Measurements from ENCODE around the gene ABCA7. TPM values are rescaled to one million over a fixed set of nuclear protein-coding genes. Genes with fewer than 3 reads are reported as not detected.

Gene ABCA7
- total RNA-seq, 4 donors from 2014 or later, result 6.0 to 20.0 (median 15.0) TPM

GRCh38 chr19:1004803-1005664, 34.9 kb upstream of the ABCA7 start:
- H3K4me3 ChIP-seq, result no peak overlapping the region
- in situ Hi-C loops (cut with MboI; ENCODE audit: low sequenced_read_pairs in 4 of 4), result no loop called here
- H3K9me3 ChIP-seq, result no peaks in the 10 kb centered on the region
- ATAC-seq, result no peak
- no peak overlapping the region for H3K27ac ChIP-seq
- no peak for TF ChIP-seq POLR2A (IDR thresholded peaks at IDR 0.05)
- no peak for TF ChIP-seq CTCF (IDR thresholded peaks at IDR 0.05 in 4 of 5, conservative IDR thresholded peaks at IDR 0.05 in 1 of 5)
- DNase-seq, result no peak
- H3K4me1 ChIP-seq, result no peaks in the 10 kb centered on the region
- intact Hi-C loops (cut with DNase I; ENCODE audit: low total_unique reads), result no loop called here
- H3K27me3 ChIP-seq, result peaks cover 20 to 33% (median 21%) of the 10 kb centered on the region in 3 donors
- peaks cover 0 to 6% of the 10 kb centered on the region in 2 donors for H3K36me3 ChIP-seq

GRCh38 chr19:1006711-1007398, 33.1 kb upstream of the ABCA7 start:
- TF ChIP-seq POLR2A (IDR thresholded peaks at IDR 0.05) (no peak), CTCF (IDR thresholded peaks at IDR 0.05 in 4 of 5, conservative IDR thresholded peaks at IDR 0.05 in 1 of 5) (no peak)
- peaks cover 6 to 18% (median 10%) of the 10 kb centered on the region in 3 donors for H3K27me3 ChIP-seq
- no peak overlapping the region for H3K27ac ChIP-seq
- ATAC-seq, result no peak
- peaks cover 0 to 22% of the 10 kb centered on the region in 2 donors for H3K36me3 ChIP-seq
- in situ Hi-C loops (cut with MboI; ENCODE audit: low sequenced_read_pairs in 4 of 4), result no loop called here
- no peak for DNase-seq
- no peaks in the 10 kb centered on the region for H3K4me1 ChIP-seq
- intact Hi-C loops (cut with DNase I; ENCODE audit: low total_unique reads), result no loop called here
- no peaks in the 10 kb centered on the region for H3K9me3 ChIP-seq
- no peak overlapping the region for H3K4me3 ChIP-seq

DNA sequence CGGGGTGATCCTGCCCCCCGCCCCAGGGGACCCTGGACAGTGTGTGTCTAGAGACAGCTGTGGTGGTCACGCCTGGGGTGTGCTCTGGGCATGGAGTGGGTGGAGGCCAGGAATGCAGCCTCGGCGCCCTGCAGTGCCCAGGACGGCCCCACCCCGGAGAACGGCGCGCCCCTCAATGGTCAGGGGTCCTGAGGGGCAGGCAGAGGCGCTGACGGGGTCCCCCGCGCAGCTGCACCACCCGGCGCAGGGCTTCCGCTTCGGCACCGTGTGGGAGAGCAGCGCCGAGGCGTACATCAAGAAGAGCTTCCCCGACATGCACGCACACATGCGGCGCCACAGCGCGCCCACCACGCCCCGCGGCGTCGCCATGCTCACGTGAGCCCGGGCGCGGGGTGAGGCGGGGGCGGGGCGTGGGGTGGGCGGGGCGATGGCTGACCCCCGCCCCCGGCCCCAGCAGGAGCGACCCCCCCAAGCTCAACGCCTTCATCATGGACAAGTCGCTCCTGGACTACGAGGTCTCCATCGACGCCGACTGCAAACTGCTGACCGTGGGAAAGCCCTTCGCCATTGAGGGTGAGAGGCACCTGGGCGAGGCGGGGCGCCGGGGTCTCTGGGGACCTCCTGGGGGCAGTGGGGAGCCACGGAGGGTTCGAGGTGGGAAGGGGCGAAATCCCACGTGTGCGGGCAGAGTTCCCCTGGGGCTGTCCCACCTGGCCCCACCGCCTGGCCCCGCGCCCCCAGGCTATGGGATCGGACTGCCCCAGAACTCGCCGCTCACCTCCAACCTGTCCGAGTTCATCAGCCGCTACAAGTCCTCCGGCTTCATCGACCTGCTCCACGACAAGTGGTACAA, 32.3 kb upstream of the ABCA7 start:
- Histone ChIP-seq H3K4me1 (no peaks in the 10 kb centered on the region), H3K4me3 (no peak overlapping the region), H3K36me3 (peaks cover 0 to 29% of the 10 kb centered on the region in 2 donors), H3K27me3 (peaks cover 5 to 12% (median 5%) of the 10 kb centered on the region in 3 donors), H3K9me3 (no peaks in the 10 kb centered on the region), H3K27ac (no peak overlapping the region)
- in situ Hi-C loops (cut with MboI; ENCODE audit: low sequenced_read_pairs in 4 of 4) (no loop called here), intact Hi-C loops (cut with DNase I; ENCODE audit: low total_unique reads) (no loop called here)
- ATAC-seq (no peak), DNase-seq (no peak)
- TF ChIP-seq POLR2A (IDR thresholded peaks at IDR 0.05) (no peak), CTCF (IDR thresholded peaks at IDR 0.05 in 4 of 5, conservative IDR thresholded peaks at IDR 0.05 in 1 of 5) (no peak)

DNA sequence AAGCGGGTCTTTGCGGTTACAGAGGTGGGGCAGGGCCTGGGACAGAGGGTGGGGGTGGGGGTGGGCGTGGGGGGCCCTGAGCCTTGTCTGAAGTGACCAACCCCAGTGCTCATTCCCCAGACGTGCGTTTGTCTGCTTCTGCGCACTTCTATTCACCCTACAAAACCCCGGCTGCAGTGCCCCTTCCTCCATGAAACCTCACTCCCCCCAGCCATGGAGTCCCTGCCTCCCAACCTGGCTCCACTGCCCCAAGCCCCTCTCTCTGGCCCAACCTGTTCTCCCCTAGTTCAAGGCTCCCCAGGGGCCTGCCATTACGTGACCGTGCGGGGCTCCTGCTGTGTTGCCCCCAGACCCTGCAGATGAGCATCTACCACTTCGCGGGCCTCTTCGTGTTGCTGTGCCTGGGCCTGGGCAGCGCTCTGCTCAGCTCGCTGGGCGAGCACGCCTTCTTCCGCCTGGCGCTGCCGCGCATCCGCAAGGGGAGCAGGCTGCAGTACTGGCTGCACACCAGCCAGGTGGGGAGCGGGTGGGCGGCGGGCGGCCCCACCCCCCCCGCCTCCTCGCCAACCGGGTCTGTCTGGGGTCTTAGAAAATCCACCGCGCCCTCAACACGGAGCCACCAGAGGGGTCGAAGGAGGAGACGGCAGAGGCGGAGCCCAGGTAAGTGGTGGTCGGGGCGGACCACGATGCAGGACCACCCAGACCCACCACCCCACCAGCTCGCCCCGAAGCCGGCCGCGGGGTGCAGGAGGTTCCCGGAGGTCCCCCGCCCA, 31.5 kb upstream of the ABCA7 start:
- no peak for DNase-seq
- in situ Hi-C loops (cut with MboI; ENCODE audit: low sequenced_read_pairs in 4 of 4), result no loop called here
- ATAC-seq, result no peak

More for the DNA sequence above, 31.5 kb upstream of the ABCA7 start:
- H3K27ac ChIP-seq, result no peak overlapping the region
- no peak for TF ChIP-seq POLR2A (IDR thresholded peaks at IDR 0.05)
- no peak for TF ChIP-seq CTCF (IDR thresholded peaks at IDR 0.05 in 4 of 5, conservative IDR thresholded peaks at IDR 0.05 in 1 of 5)
- H3K36me3 ChIP-seq, result peaks cover 0 to 38% of the 10 kb centered on the region in 2 donors
- intact Hi-C loops (cut with DNase I; ENCODE audit: low total_unique reads), result no loop called here
- no peak overlapping the region for H3K4me3 ChIP-seq
- H3K27me3 ChIP-seq, result peaks cover 0 to 4% (median 0%) of the 10 kb centered on the region in 3 donors
- no peaks in the 10 kb centered on the region for H3K9me3 ChIP-seq
- no peaks in the 10 kb centered on the region for H3K4me1 ChIP-seq
